ENCODE data around the gene DISP2.

DISP2 gene

DNA sequence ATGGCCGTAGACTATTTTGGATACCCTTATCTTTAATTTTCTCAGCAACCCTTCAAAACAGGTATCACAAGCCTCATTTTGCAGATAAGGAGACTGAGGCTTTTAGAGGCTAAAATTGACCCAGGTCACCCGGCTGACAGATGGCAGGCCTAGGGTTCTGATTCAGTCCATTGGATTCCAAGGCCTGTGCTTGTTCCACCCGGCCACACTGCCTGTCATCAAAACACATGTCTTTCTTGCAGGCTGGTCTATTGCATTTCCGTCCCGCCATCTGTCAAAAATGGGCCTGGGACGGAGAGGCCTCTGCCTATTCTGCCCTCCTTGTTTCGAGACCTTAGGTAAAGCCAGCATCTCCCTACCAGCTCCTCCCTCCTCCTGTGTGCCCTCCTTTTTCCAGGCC, 26.4 kb upstream of the DISP2 start:
- no peak overlapping the region for H3K4ac ChIP-seq (ENCODE audit: low read depth in 1 of 2, low read length in 2 of 2)
- H2BK120ac ChIP-seq (ENCODE audit: low read depth, low read length): no peak overlapping the region
- peak overlapping the region in 1 of 2 experiments; percentile 4 for H2BK12ac ChIP-seq (ENCODE audit: low read length in 2 of 2)
- H3K36me3 ChIP-seq (ENCODE audit: control insufficient read depth in 1 of 2, insufficient read depth in 2 of 2, low read depth in 1 of 2, low read length in 2 of 2): peaks cover 8 to 36% of the 10 kb centered on the region in 2 experiments
- H3K4me2 ChIP-seq (ENCODE audit: low read length, poor library complexity, severe bottlenecking): no peak overlapping the region
- H3K4me3 ChIP-seq (ENCODE audit: insufficient read depth in 1 of 2, low read depth in 1 of 2, low read length in 2 of 2): no peak overlapping the region
- no peaks in the 10 kb centered on the region for H3K9me3 ChIP-seq (ENCODE audit: control insufficient read depth, low read length)
- H3K4me1 ChIP-seq (ENCODE audit: control insufficient read depth, insufficient read depth, low read depth, low read length): peaks cover 57% of the 10 kb centered on the region
- no peak overlapping the region for H2AFZ ChIP-seq (ENCODE audit: low read depth, low read length)
- no peak for DNase-seq
- no peak overlapping the region for H2BK15ac ChIP-seq (ENCODE audit: low read depth, poor library complexity, severe bottlenecking)
- peak overlapping the region; percentile 62 for H2AK5ac ChIP-seq (ENCODE audit: low read length, severe bottlenecking)
- H3K9ac ChIP-seq (ENCODE audit: low read length): no peak overlapping the region
- H3K79me1 ChIP-seq (replicated peaks; ENCODE audit: low read length, poor library complexity, severe bottlenecking): peaks cover 16% of the 10 kb centered on the region
- no peak overlapping the region for H3K27ac ChIP-seq (ENCODE audit: low read length, poor library complexity, severe bottlenecking)
- no peaks in the 10 kb centered on the region for H3K27me3 ChIP-seq (ENCODE audit: control insufficient read depth in 1 of 2, insufficient read depth in 1 of 2, low read length in 2 of 2)
- peak overlapping the region in 1 of 2 experiments; percentile 55 for H3K18ac ChIP-seq (ENCODE audit: low read depth in 1 of 2, low read length in 2 of 2)
- H4K8ac ChIP-seq (ENCODE audit: low read length): no peak overlapping the region
- H2BK5ac ChIP-seq (ENCODE audit: low read depth, low read length, poor library complexity, severe bottlenecking): no peak overlapping the region
- no peak overlapping the region for H4K91ac ChIP-seq (ENCODE audit: low read length)
- WGBS: 92% methylated on average over 7 of the region's 7 CpGs
- H3K23ac ChIP-seq (ENCODE audit: low read length in 2 of 2): no peak overlapping the region
- no peak overlapping the region for H3K14ac ChIP-seq (ENCODE audit: low read length in 2 of 2)

- Histone ChIP-seq H3K18ac (ENCODE audit: low read depth in 1 of 2, low read length in 2 of 2) (peak overlapping the region in 1 of 2 experiments; percentile 85), H3K4me3 (ENCODE audit: insufficient read depth in 1 of 2, low read depth in 1 of 2, low read length in 2 of 2) (no peak overlapping the region), H3K4ac (ENCODE audit: low read depth in 1 of 2, low read length in 2 of 2) (peak overlapping the region in 1 of 2 experiments; percentile 73), H3K79me1 (replicated peaks; ENCODE audit: low read length, poor library complexity, severe bottlenecking) (peaks cover 21% of the 10 kb centered on the region), H3K27ac (ENCODE audit: low read length, poor library complexity, severe bottlenecking) (no peak overlapping the region), H2BK5ac (ENCODE audit: low read depth, low read length, poor library complexity, severe bottlenecking) (no peak overlapping the region), H3K9ac (ENCODE audit: low read length) (no peak overlapping the region), H2BK120ac (ENCODE audit: low read depth, low read length) (no peak overlapping the region), H4K91ac (ENCODE audit: low read length) (peak overlapping the region; percentile 64), H2AFZ (ENCODE audit: low read depth, low read length) (no peak overlapping the region), H3K14ac (ENCODE audit: low read length in 2 of 2) (peak overlapping the region in 1 of 2 experiments; percentile 84), H3K27me3 (ENCODE audit: control insufficient read depth in 1 of 2, insufficient read depth in 1 of 2, low read length in 2 of 2) (no peaks in the 10 kb centered on the region), H3K4me1 (ENCODE audit: control insufficient read depth, insufficient read depth, low read depth, low read length) (peaks cover 55% of the 10 kb centered on the region), H3K36me3 (ENCODE audit: control insufficient read depth in 1 of 2, insufficient read depth in 2 of 2, low read depth in 1 of 2, low read length in 2 of 2) (peaks cover 9 to 42% of the 10 kb centered on the region in 2 experiments), H4K8ac (ENCODE audit: low read length) (peak overlapping the region; percentile 78), H3K4me2 (ENCODE audit: low read length, poor library complexity, severe bottlenecking) (no peak overlapping the region), H2BK12ac (ENCODE audit: low read length in 2 of 2) (peak overlapping the region; percentile 85 to 91), H3K9me3 (ENCODE audit: control insufficient read depth, low read length) (no peaks in the 10 kb centered on the region), H3K23ac (ENCODE audit: low read length in 2 of 2) (peak overlapping the region in 1 of 2 experiments; percentile 19), H2AK5ac (ENCODE audit: low read length, severe bottlenecking) (peak overlapping the region; percentile 62), H2BK15ac (ENCODE audit: low read depth, poor library complexity, severe bottlenecking) (peak overlapping the region; percentile 71)
- DNase-seq: no peak
- WGBS: 87% methylated on average over 8 of the region's 8 CpGs
Observed at GRCh38 chr15:40332113-40332781, 25.8 kb upstream of the DISP2 start.

DNA sequence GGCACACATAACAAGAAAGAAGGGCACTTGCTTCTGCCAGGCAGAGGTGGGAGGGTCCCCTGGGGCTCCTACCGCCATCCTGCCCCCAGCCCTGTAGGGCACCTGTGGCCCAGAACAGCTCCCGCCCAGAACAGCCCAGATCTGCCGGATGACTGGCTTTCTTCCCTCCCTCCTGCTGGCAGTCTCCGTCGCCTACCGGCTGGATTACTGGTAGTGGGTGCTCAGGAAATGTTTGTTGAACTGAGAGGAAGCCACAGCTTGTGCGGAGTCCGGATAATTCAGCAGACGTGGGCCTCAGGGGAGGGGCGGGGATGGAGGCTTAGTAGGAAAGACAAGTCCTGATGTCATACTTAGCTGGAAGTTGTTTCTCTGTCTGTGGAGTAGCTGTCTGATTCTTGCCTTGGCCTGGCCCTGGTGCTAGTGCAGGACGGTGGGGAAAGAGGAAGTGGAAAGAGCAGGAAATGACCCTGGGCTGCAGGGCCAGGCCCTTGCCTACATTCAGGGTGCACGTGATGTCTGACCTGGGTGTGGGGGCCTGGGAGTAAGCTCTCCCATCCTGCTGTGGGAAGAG, 24.0 kb upstream of the DISP2 start:
- peaks cover 26% of the 10 kb centered on the region for H3K79me1 ChIP-seq (replicated peaks; ENCODE audit: low read length, poor library complexity, severe bottlenecking)
- H3K27ac ChIP-seq (ENCODE audit: low read length, poor library complexity, severe bottlenecking): peak overlapping the region; percentile 76
- H2BK12ac ChIP-seq (ENCODE audit: low read length in 2 of 2): peak overlapping the region; percentile 70 to 84
- H3K9me3 ChIP-seq (ENCODE audit: control insufficient read depth, low read length): no peaks in the 10 kb centered on the region
- H4K91ac ChIP-seq (ENCODE audit: low read length): peak overlapping the region; percentile 85
- H2BK120ac ChIP-seq (ENCODE audit: low read depth, low read length): peak overlapping the region; percentile 94
- peak overlapping the region in 1 of 2 experiments; percentile 21 for H3K4me3 ChIP-seq (ENCODE audit: insufficient read depth in 1 of 2, low read depth in 1 of 2, low read length in 2 of 2)
- H3K9ac ChIP-seq (ENCODE audit: low read length): peak overlapping the region; percentile 41
- no peak overlapping the region for H3K23ac ChIP-seq (ENCODE audit: low read length in 2 of 2)
- H3K18ac ChIP-seq (ENCODE audit: low read depth in 1 of 2, low read length in 2 of 2): peak overlapping the region; percentile 87 to 97
- 7% methylated on average over 12 of the region's 12 CpGs for WGBS
- peak overlapping the region; percentile 28 for H2AK5ac ChIP-seq (ENCODE audit: low read length, severe bottlenecking)
- H3K36me3 ChIP-seq (ENCODE audit: control insufficient read depth in 1 of 2, insufficient read depth in 2 of 2, low read depth in 1 of 2, low read length in 2 of 2): peaks cover 9 to 46% of the 10 kb centered on the region in 2 experiments
- H2AFZ ChIP-seq (ENCODE audit: low read depth, low read length): no peak overlapping the region
- H3K27me3 ChIP-seq (ENCODE audit: control insufficient read depth in 1 of 2, insufficient read depth in 1 of 2, low read length in 2 of 2): no peaks in the 10 kb centered on the region
- H2BK15ac ChIP-seq (ENCODE audit: low read depth, poor library complexity, severe bottlenecking): peak overlapping the region; percentile 68
- H3K4me1 ChIP-seq (ENCODE audit: control insufficient read depth, insufficient read depth, low read depth, low read length): peaks cover 66% of the 10 kb centered on the region
- no peak overlapping the region for H2BK5ac ChIP-seq (ENCODE audit: low read depth, low read length, poor library complexity, severe bottlenecking)
- peak overlapping the region; percentile 79 to 96 for H3K4ac ChIP-seq (ENCODE audit: low read depth in 1 of 2, low read length in 2 of 2)
- no peak overlapping the region for H3K14ac ChIP-seq (ENCODE audit: low read length in 2 of 2)
- H3K4me2 ChIP-seq (ENCODE audit: low read length, poor library complexity, severe bottlenecking): no peak overlapping the region
- H4K8ac ChIP-seq (ENCODE audit: low read length): peak overlapping the region; percentile 77
- DNase-seq: peak; percentile 96

DNA sequence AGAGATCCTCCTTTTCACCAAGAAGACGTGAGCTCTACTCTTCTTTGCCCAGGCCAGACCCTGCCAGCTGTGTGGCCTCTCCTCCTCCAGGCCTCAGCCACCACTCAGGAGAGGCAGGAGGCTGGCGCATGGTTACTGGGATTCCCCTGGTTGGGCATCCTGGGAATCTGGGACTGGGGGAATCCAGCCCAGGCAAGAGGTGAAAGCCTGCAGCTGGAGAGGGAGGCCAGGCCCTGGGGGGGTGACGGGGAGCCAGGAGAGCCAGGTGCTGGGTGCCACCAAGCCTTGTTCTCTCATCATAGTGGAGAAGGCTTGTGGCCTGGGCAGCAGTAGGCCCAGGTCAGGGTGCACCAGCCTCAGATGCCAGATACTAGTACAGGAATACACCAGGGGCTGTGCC, 23.5 kb upstream of the DISP2 start:
- 70% methylated on average over 3 of the region's 3 CpGs for WGBS
- H2BK120ac ChIP-seq (ENCODE audit: low read depth, low read length): peak overlapping the region; percentile 94

More for the DNA sequence above, 23.5 kb upstream of the DISP2 start:
- Histone ChIP-seq H3K4ac (ENCODE audit: low read depth in 1 of 2, low read length in 2 of 2) (peak overlapping the region; percentile 16 to 96), H4K91ac (ENCODE audit: low read length) (peak overlapping the region; percentile 73), H2AFZ (ENCODE audit: low read depth, low read length) (no peak overlapping the region), H2AK5ac (ENCODE audit: low read length, severe bottlenecking) (peak overlapping the region; percentile 41), H3K36me3 (ENCODE audit: control insufficient read depth in 1 of 2, insufficient read depth in 2 of 2, low read depth in 1 of 2, low read length in 2 of 2) (peaks cover 9 to 46% of the 10 kb centered on the region in 2 experiments), H3K4me1 (ENCODE audit: control insufficient read depth, insufficient read depth, low read depth, low read length) (peaks cover 68% of the 10 kb centered on the region), H3K27ac (ENCODE audit: low read length, poor library complexity, severe bottlenecking) (peak overlapping the region; percentile 76), H3K9me3 (ENCODE audit: control insufficient read depth, low read length) (no peaks in the 10 kb centered on the region), H4K8ac (ENCODE audit: low read length) (peak overlapping the region; percentile 71), H3K4me2 (ENCODE audit: low read length, poor library complexity, severe bottlenecking) (no peak overlapping the region), H3K23ac (ENCODE audit: low read length in 2 of 2) (no peak overlapping the region), H3K79me1 (replicated peaks; ENCODE audit: low read length, poor library complexity, severe bottlenecking) (peaks cover 26% of the 10 kb centered on the region), H2BK15ac (ENCODE audit: low read depth, poor library complexity, severe bottlenecking) (peak overlapping the region; percentile 68), H3K9ac (ENCODE audit: low read length) (peak overlapping the region; percentile 41), H3K27me3 (ENCODE audit: control insufficient read depth in 1 of 2, insufficient read depth in 1 of 2, low read length in 2 of 2) (no peaks in the 10 kb centered on the region), H2BK12ac (ENCODE audit: low read length in 2 of 2) (peak overlapping the region; percentile 51 to 57), H3K4me3 (ENCODE audit: insufficient read depth in 1 of 2, low read depth in 1 of 2, low read length in 2 of 2) (no peak overlapping the region), H2BK5ac (ENCODE audit: low read depth, low read length, poor library complexity, severe bottlenecking) (no peak overlapping the region), H3K14ac (ENCODE audit: low read length in 2 of 2) (peak overlapping the region in 1 of 2 experiments; percentile 85), H3K18ac (ENCODE audit: low read depth in 1 of 2, low read length in 2 of 2) (peak overlapping the region; percentile 78 to 97)
- DNase-seq: no peak

Data from mesenchymal stem cell (in vitro differentiated cells and primary cell).